GM08714 (cell line): ENCODE data around the gene ATP8B3.
"Not testable (repeated sequence)": the region's sequence is repeated elsewhere in the genome, so short reads cannot be mapped to it uniquely, and the experiment has no call there.

Experiments
- H3K4me3 ChIP-seq: fragments of 200-500 bp; sonication (Bioruptor generic); 2 replicates; pipeline ENCODE4 v1.5.1; 2014; ENCODE audit warnings: mild to moderate bottlenecking, low read length, inconsistent platforms
- ZNF274 ChIP-seq: IDR thresholded peaks from 2 replicates; pipeline ENCODE4 v1.6.1; 2012; ENCODE audit warnings: mild to moderate bottlenecking, low read depth, low read length

Gene ATP8B3

GRCh38 chr19:1807695-1808394 lies 4.2 kb downstream of the ATP8B3 start:
- no peak for TF ChIP-seq ZNF274

GRCh38 chr19:1807030-1807694 lies 4.9 kb downstream of the ATP8B3 start:
- no peak overlapping the region for H3K4me3 ChIP-seq
- TF ChIP-seq ZNF274, result no peak

More at GRCh38 chr19:1807695-1808394, 4.2 kb downstream of the ATP8B3 start:
- H3K4me3 ChIP-seq, result no peak overlapping the region

GRCh38 chr19:1806184-1807029 lies 5.7 kb downstream of the ATP8B3 start:
- no peak overlapping the region for H3K4me3 ChIP-seq
- no peak for TF ChIP-seq ZNF274

GRCh38 chr19:1805401-1806183 lies 6.5 kb downstream of the ATP8B3 start:
- H3K4me3 ChIP-seq, result no peak overlapping the region
- TF ChIP-seq ZNF274, result no peak

GRCh38 chr19:1804858-1805257 lies 7.2 kb downstream of the ATP8B3 start:
- no peak for TF ChIP-seq ZNF274
- H3K4me3 ChIP-seq, result no peak overlapping the region

- no peak for TF ChIP-seq ZNF274
- no peak overlapping the region for H3K4me3 ChIP-seq
These were observed 12.3 kb downstream of the ATP8B3 start for GRCh38 chr19:1799695-1800342.

GRCh38 chr19:1797313-1797712 lies 14.8 kb downstream of the ATP8B3 start:
- not testable (repeated sequence) for H3K4me3 ChIP-seq

- TF ChIP-seq ZNF274, result no peak
- no peak overlapping the region for H3K4me3 ChIP-seq
These were observed 15.5 kb downstream of the ATP8B3 start for GRCh38 chr19:1796395-1797142.

- no peak for TF ChIP-seq ZNF274
- no peak overlapping the region for H3K4me3 ChIP-seq
These were observed 17.5 kb downstream of the ATP8B3 start for GRCh38 chr19:1794424-1795172.

GRCh38 chr19:1791879-1792278 lies 20.2 kb downstream of the ATP8B3 start:
- no peak for TF ChIP-seq ZNF274
- H3K4me3 ChIP-seq, result no peak overlapping the region

- no peak for TF ChIP-seq ZNF274
- no peak overlapping the region for H3K4me3 ChIP-seq
These were observed 21.9 kb downstream of the ATP8B3 start for GRCh38 chr19:1790054-1790792.
